Left hindlimb (tissue), 1 donor: Measurements from ENCODE around the gene CYSLTR2.

Experiments
- DNase-seq: peaks from one replicate; pipeline ENCODE4 v3.0.0-alpha.2; 2018

Gene CYSLTR2

DNA sequence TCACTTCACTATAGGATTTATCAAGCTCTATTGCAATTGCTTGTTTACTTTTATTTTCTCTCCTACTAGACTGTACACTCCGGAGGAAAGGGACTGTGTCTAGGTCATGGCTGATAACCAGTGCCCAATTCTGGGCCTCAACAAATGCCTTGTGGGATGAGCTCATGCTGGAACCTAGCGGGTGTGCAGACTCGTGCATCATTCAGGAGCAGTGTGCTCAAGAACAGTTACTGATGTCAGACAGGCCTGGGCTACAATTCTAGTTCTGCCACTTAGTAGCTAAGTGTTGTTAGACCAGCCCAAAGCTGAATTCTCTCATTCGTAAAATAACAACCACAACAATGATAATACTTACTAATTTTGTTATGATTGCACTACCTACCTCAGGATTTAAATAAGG lies 95.4 kb downstream of the CYSLTR2 start:
- DNase-seq, result no peak

DNA sequence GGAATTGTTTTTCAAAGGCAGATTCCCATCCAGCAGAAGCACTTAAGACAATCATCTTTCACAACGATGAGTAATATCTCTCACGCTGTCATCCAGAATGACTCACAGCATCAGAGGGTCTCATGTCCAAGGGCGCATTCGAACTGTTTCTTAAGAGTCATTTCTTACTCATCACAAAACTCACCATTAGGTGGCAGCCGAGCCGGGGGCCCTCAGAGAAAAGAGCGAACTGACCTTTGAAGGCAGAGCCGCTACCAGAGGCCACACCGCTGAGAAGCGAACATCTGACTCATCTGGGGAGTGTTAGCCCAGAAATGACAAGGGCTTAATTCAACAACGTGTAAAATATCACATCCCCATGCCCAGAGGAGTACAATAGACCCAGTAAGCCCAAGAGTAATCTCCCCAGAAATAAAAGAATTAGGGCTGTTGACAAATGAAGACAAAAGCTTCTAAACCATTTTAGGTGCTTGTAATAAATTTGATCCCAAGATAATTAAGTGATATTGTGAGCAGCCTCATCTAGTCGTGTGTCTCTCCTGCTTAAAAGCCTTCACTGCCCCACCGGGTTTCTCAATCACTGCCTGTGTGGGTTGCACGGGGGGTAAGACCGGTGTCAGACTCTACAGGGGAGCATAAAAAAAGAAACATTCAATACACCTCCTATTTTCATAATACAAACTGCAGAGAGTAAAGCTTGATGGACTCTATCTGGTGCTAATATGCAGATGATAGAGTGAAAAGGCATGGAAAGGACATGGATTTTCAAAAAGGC lies 96.2 kb downstream of the CYSLTR2 start:
- DNase-seq, result peak; percentile 56

DNA sequence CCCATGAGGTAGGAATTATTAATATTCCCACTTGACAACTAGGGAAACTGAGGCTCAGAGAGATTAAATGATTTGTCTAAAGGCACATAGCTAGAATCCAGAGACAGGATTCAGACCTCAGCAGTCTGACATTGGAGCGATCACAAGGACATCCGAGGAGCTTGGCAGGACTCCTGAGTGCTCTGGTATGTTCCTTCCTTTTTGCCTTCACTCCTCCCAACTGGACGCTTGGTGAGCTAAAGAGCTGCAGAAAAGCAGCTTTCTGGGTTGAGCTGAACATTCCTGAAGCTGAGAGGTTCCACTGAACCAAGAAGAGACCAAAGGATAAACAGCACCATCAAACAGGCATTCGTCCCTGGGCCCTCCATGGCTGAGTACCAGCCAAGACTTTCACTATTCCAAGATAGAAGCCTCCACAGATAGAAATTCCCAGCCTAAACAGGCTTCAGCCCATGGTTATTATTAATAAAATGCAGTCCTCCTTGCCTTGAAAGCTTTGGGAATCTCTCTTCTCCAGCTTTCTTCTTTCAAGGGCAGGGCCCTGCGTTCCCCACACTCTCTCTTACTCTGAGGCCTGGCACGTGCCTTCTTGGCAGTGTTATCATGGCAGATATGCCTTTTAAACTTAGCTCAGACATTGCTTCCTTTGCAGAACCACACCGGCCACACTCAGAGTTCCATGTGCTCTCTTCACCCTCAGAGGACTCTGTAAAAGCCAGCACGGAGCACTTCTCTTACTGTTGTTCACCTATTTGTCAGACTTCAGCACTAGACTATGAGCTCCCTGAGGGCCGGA lies 97.1 kb downstream of the CYSLTR2 start:
- DNase-seq, result no peak

DNA sequence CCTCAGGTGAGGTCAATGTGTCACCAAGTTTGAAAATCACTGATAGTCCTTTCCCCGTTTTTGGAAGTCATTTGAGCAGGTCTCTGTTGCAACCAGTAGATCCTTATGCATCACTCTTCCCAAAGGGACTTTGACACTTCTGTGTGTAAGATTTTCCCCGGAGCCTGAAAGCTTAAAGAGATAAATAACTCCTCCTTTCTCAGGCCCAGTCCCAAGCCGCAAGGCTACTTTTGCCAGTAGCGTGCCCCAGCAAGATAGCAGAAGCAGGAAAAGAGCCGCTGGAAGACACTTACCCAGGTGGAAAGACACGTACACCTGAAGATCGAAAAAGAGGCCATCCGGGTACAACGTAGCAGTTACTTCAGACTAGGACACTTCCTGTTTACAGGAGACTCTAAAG lies 106.9 kb downstream of the CYSLTR2 start:
- DNase-seq, result no peak
